Measurements from ENCODE around the gene IRF2.

Gene IRF2

DNA sequence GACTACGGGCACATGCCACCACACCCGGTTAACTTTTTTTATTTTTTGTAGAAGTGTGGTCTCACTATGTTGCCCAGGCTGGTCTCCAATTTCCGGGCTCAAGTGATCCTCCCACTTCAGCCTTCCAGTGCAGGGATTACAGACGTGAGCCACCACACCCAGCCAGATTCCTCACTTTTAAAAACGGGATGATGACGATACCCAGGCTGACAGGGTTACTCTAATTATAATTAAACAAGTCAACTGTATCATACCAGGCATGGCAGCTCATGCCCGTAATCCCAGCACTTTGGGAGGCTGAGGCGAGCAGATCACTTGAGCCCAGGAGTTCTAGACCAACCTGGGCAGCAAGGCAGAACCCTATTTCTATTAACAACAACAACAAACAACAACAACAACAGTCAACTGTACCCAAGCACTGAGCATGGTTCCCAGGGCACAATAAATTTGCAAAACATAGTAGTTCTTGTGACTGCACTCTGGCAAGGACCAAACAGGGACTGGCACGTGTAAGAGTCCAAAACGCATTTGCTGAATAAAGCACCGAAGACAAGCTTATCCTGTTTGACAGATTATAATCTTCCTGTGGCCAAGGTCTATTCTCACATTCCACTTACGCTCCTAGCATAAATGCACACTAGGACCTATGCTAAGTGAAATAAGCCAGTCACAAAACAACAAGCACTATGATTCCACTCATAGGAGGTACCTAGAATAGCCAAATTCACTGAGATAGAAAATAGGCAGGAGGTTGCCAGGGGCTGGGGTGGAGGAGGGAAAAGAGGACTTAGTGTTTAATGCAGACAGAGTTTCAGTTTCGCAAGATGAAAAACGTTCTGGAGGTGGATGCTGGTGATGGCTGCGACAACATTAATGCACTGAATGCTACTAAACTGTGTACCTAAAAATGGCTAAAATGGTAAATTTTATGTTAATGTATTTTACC, 77.5 kb downstream of the IRF2 start:
- no peak for TF ChIP-seq CTCF (IDR thresholded peaks at IDR 0.05; ENCODE audit: low read depth, low read length, missing control alignments)
- DNase-seq (ENCODE audit: extremely low read depth, low read depth), result no peak
- no peak overlapping the region for H3K4me3 ChIP-seq (replicated peaks; ENCODE audit: low read depth, low read length)

DNA sequence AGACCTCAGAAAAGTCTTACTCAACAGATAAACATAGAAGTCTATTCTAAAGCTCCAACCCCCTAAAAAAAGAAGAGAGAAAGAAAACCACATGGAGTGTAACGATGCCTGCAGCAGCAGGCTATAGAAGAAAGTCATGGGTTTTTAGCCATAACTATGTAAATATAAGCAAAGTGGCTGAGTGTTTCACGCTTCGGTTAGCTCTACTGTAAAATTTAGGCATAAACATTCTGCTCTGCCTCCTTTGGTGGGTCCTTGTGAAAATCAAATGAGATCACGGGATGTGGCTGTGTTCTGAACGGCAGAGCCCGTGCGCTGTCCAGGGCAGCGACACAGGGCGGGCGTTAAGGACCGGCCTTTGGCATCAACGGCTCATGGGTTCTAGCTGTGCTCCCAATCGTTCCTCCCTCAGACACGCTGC, 78.4 kb downstream of the IRF2 start:
- DNase-seq (ENCODE audit: extremely low read depth, low read depth), result no peak
- no peak overlapping the region for H3K4me3 ChIP-seq (replicated peaks; ENCODE audit: low read depth, low read length)
- no peak for TF ChIP-seq CTCF (IDR thresholded peaks at IDR 0.05; ENCODE audit: low read depth, low read length, missing control alignments)

DNA sequence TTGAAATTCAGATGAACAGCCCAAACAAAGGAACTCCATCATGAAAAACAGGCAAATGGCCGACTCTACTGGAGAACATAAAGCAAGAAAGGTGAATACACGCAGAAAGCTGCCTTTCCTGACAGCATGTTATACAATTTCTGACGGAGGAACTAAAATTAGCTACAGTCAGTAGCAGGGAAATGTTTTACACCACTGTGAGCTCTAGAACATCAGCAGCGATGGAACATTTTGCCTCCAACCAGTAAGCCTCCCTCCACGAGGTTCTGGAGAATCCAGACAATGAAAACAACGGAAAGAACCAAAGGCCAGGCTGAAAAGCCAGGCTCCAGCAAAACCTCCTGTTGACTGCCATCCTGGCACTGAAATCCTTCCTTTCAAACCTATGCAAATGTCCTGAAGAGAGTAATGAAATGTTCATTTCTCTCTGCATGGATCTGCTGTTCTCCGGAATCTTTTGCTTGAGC, 78.9 kb downstream of the IRF2 start:
- no peak for TF ChIP-seq CTCF (IDR thresholded peaks at IDR 0.05; ENCODE audit: low read depth, low read length, missing control alignments)
- no peak for DNase-seq (ENCODE audit: extremely low read depth, low read depth)
- no peak overlapping the region for H3K4me3 ChIP-seq (replicated peaks; ENCODE audit: low read depth, low read length)

DNA sequence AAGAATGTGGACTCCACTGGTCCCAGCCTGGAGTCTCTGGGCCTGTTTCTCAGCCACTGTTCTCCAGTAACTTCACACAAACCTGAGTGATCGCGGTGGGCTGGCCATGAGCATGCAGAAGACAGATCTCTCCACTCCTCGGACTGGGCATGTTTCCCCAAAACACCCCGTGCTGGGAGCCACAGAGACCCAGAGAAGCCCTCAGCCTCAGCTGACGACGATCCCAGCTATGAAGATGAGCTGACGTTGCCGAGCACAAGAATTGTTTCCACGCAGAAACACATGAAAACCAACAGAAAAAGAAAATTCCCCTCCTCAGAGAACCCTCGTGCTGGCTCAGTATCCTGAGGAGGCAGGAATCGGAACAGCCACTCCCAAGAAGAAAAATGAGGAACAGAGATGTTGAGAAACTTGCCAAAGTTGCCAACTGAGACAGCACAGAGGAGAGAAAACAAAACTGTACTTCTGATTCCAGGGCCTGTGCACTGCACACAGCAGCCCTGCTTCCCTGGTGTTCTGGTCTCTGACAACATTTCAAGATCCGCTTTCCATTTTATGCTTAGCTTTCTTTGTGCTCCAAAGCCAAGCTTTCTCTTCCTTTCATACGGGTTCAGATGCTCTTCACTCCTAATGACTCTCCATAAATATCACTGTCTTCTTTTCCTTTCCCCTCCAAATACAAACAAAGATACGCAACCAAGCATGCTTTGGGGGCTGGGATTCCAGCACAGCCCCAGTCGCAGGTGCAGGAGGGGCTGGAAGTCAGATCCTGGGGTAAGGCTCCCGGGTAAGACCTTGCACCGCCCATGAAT, 81.4 kb downstream of the IRF2 start:
- no peak for TF ChIP-seq CTCF (IDR thresholded peaks at IDR 0.05; ENCODE audit: low read depth, low read length, missing control alignments)
- DNase-seq (ENCODE audit: extremely low read depth, low read depth), result no peak
- H3K4me3 ChIP-seq (replicated peaks; ENCODE audit: low read depth, low read length), result no peak overlapping the region

- no peak for TF ChIP-seq CTCF (IDR thresholded peaks at IDR 0.05; ENCODE audit: low read depth, low read length, missing control alignments)
- H3K4me3 ChIP-seq (replicated peaks; ENCODE audit: low read depth, low read length), result no peak overlapping the region
- no peak for DNase-seq (ENCODE audit: extremely low read depth, low read depth)
Observed at GRCh38 chr4:184392316-184392715, 82.0 kb downstream of the IRF2 start.

DNA sequence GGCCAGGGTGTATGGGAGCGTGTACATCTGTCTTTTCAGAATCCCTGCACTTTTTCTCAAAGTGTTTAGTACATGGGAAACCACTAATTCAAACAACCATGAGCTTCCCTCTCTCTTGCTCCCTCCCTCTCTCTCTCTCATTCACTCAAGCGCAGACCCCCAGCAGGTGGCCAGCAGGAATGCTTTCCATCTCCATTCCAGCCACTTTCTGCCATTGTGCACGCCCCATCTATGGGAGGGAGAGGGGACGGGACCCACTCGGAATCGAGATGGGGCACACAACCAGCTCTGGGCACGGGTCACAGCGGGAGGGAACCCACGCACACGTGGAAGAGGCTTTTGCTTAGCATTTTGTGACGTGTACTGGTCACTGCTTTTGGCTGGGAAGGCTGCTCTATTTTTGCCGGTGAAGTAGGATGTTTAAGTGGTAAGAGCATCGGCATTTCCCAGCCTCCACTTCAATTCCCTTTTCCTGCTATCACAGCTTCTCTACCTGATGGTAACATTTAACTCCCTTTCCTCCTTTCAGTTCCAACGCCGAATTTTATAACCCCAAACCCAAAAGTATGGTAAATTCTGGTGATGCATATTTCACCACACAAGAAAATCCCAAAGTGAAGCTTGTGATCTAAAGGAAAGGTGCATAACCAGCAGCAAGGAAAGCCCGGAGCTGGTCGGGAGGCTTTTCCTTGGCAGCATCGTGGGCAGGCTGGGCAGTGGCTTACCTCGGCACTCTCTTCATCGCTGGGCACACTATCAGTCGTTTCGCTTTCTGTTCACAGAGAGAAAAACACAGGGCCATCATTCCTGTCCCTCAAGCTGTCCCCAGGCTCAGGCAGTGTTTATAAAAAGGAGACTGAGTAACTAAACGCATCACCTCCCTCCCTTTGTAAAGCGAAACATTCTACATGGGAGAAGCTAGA, 84.1 kb downstream of the IRF2 start:
- no peak overlapping the region for H3K4me3 ChIP-seq (replicated peaks; ENCODE audit: low read depth, low read length)
- no peak for TF ChIP-seq CTCF (IDR thresholded peaks at IDR 0.05; ENCODE audit: low read depth, low read length, missing control alignments)
- no peak for DNase-seq (ENCODE audit: extremely low read depth, low read depth)

Data from HFF-Myc (cell line).